Calu3 (cell line): Measurements from ENCODE around the gene TET2. TPM values are rescaled to one million over a fixed set of nuclear protein-coding genes. Genes with fewer than 3 reads are reported as not detected.

Experiments
- BruUV-seq: library from RNA; stranded (reverse); fragments of 400-500 nt; replicated peaks from 2 replicates; lab custom pipeline; 2021; lab: Mats Ljungman, UMichigan
- CTCF ChIA-PET: fragments of 300-600 bp; sonication (Branson Sonifier 250); formaldehyde crosslinking; loops from one replicate; lab custom pipeline; 2022; ENCODE audit warnings: antibody characterized with exemption; lab: Charles Lee
- DNase-seq: peaks from one replicate; pipeline ENCODE4 v3.0.0; 2022
- H3K27ac Mint-ChIP-seq: one replicate; pipeline ENCODE4 v1.8.0; 2022; ENCODE audit warnings: mixed read lengths; ENCODE audit not compliant: unreplicated experiment
- H3K27me3 Mint-ChIP-seq: one replicate; pipeline ENCODE4 v1.8.0; 2022; ENCODE audit warnings: mixed read lengths; ENCODE audit not compliant: unreplicated experiment
- H3K36me3 Mint-ChIP-seq: one replicate; pipeline ENCODE4 v1.8.0; 2022; ENCODE audit warnings: mild to moderate bottlenecking, moderate library complexity, mixed read lengths; ENCODE audit not compliant: insufficient read depth, unreplicated experiment
- H3K4me1 Mint-ChIP-seq: one replicate; pipeline ENCODE4 v1.8.0; 2022; ENCODE audit warnings: mild to moderate bottlenecking, low read depth, mixed read lengths; ENCODE audit not compliant: unreplicated experiment
- H3K4me3 Mint-ChIP-seq: one replicate; pipeline ENCODE4 v1.8.0; 2022; ENCODE audit warnings: mild to moderate bottlenecking, low read depth, moderate library complexity, mixed read lengths; ENCODE audit not compliant: unreplicated experiment
- H3K9me3 Mint-ChIP-seq: one replicate; pipeline ENCODE4 v1.8.0; 2022; ENCODE audit warnings: low read depth, mixed read lengths; ENCODE audit not compliant: unreplicated experiment
- CTCF ChIP-seq: fragments of 200-600 bp; IDR thresholded peaks from one replicate; pipeline ENCODE4 v1.8.0; 2022; ENCODE audit warnings: antibody characterized with exemption; ENCODE audit not compliant: unreplicated experiment
- intact Hi-C: fragments of 100-400 bp; cut with micrococcal nuclease; formaldehyde crosslinking; loops from one replicate; pipeline ENCODE4 v1.10.0; 2022; ENCODE audit not compliant: unreplicated experiment
- total RNA-seq: library from RNA; stranded (reverse); gene quantifications from 2 replicates; pipeline ENCODE4 v1.2.3, GENCODE V29; 2022

TET2 gene
- total RNA-seq, 1 experiment from 2014 or later, result 19.2 TPM

GRCh38 chr4:105140684-105141490 lies 5.8 kb upstream of the TET2 start:
- Mint-ChIP-seq H3K4me3 (no peak overlapping the region), H3K9me3 (no peaks in the 10 kb centered on the region), H3K36me3 (peaks cover 11% of the 10 kb centered on the region), H3K4me1 (peaks cover 11% of the 10 kb centered on the region), H3K27me3 (no peaks in the 10 kb centered on the region), H3K27ac (no peak overlapping the region)
- peak; percentile 18 for TF ChIP-seq CTCF
- CTCF ChIA-PET, result no interaction called here
- DNase-seq, result peak; percentile 8
- intact Hi-C loops, result no loop called here
- BruUV-seq, result no TSS peak

GRCh38 chr4:105145156-105145902 lies 1.3 kb upstream of the TET2 start:
- Mint-ChIP-seq H3K27me3 (no peaks in the 10 kb centered on the region), H3K4me3 (peak overlapping the region; percentile 99), H3K4me1 (peaks cover 11% of the 10 kb centered on the region), H3K27ac (peak overlapping the region; percentile 93), H3K36me3 (peaks cover 32% of the 10 kb centered on the region), H3K9me3 (no peaks in the 10 kb centered on the region)
- TF ChIP-seq CTCF, result no peak
- CTCF ChIA-PET, result no interaction called here
- TSS peak; percentile 33 for BruUV-seq
- no peak for DNase-seq
- intact Hi-C loops, result loop anchor here (5.0 kb wide), 2 partner anchors 213 to 327 kb away; partner anchors contain the start of gene PPA2

DNA sequence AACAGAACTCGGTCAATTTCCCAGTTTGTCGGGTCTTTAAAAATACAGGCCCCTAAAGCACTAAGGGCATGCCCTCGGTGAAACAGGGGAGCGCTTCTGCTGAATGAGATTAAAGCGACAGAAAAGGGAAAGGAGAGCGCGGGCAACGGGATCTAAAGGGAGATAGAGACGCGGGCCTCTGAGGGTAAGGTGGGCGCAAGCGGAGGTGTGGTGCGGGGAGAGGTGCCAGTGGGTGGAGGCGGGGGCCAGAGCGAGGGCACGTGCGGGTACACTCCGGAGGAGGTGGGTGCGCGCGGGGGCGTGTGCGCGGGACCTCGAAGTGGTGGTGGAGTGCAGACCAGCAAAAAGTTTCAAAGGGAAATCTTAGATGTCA lies 787 bp upstream of the TET2 start:
- TF ChIP-seq CTCF, result no peak
- peak; percentile 19 for DNase-seq
- Mint-ChIP-seq H3K4me3 (peak overlapping the region; percentile 99), H3K27me3 (no peaks in the 10 kb centered on the region), H3K27ac (peak overlapping the region; percentile 93), H3K36me3 (peaks cover 32% of the 10 kb centered on the region), H3K4me1 (peaks cover 10% of the 10 kb centered on the region), H3K9me3 (no peaks in the 10 kb centered on the region)
- intact Hi-C loops, result loop anchor here (5.0 kb wide), 2 partner anchors 214 to 326 kb away; partner anchors contain the start of gene PPA2
- CTCF ChIA-PET, result no interaction called here
- BruUV-seq, result no TSS peak

DNA sequence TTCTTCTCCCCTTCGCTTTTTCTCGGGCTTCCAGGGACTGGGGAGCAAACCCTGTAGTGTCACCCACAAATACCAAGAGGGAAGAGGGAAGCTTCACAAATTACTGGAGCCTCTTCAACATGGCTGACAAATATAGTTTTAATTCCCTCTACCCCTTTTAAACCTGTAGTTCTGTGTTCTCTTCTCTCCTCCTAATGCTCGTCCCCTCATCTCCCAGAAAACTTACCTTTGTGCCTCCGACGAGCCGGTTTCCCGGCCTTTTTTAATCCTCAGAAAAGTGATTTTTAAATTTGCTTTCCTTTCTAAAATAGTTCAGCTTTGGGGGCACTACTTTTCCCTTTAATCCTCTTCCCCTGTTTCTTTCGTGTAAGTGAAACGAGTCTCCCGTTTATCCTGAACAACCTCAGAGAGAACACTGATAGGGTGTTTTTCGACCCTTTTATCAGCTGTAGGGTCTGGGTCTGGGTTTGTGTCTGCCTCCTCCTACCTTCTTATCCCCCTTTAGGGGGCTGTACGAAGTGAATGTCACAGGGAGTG lies 408 bp downstream of the TET2 start:
- TF ChIP-seq CTCF, result no peak
- H3K4me1 Mint-ChIP-seq, result peaks cover 5% of the 10 kb centered on the region
- intact Hi-C loops, result loop anchor here (5.0 kb wide), 2 partner anchors 215 to 325 kb away; partner anchors contain the start of gene PPA2
- no peak for DNase-seq
- H3K4me3 Mint-ChIP-seq, result peak overlapping the region; percentile 99
- no peaks in the 10 kb centered on the region for H3K9me3 Mint-ChIP-seq
- no peaks in the 10 kb centered on the region for H3K27me3 Mint-ChIP-seq
- peak overlapping the region; percentile 100 for H3K27ac Mint-ChIP-seq
- peaks cover 32% of the 10 kb centered on the region for H3K36me3 Mint-ChIP-seq
- CTCF ChIA-PET, result no interaction called here
- TSS peak; percentile 58 for BruUV-seq
